PC-9 (cell line): Measurements from ENCODE around the gene JARID2. TPM values are rescaled to one million over a fixed set of nuclear protein-coding genes. Genes with fewer than 3 reads are reported as not detected.

Source experiments
- BruUV-seq: library from RNA; stranded (reverse); fragments of 400-500 nt; replicated peaks from 2 replicates; lab custom pipeline; 2021; lab: Mats Ljungman, UMichigan
- CTCF ChIA-PET: fragments of 300-600 bp; sonication (Branson Sonifier 250); formaldehyde crosslinking; loops from one replicate; lab custom pipeline; 2022; ENCODE audit warnings: antibody characterized with exemption; lab: Charles Lee
- POLR2A ChIA-PET: fragments of 300-600 bp; sonication (Branson Sonifier 250); formaldehyde crosslinking; loops from one replicate; lab custom pipeline; 2022; ENCODE audit warnings: antibody characterized with exemption; ENCODE audit not compliant: unreplicated experiment; lab: Charles Lee
- DNase-seq, 2 experiments: peaks; one replicate each; pipeline versions ENCODE4 v3.0.0 to v3.0.0-alpha.2; 2015 to 2022; ENCODE audit warnings: mixed read lengths in 1 of 2
- H2AFZ ChIP-seq: fragments of 200-600 bp; sonication (generic); 2 replicates; pipeline ENCODE4 v1.8.1; 2017; ENCODE audit warnings: antibody characterized with exemption
- H3F3A ChIP-seq: fragments of 200-600 bp; sonication (generic); 2 replicates; pipeline ENCODE4 v1.8.1; 2017; ENCODE audit warnings: antibody characterized with exemption, mild to moderate bottlenecking, low read depth; ENCODE audit not compliant: insufficient read depth
- H3K27ac ChIP-seq: fragments of 200-600 bp; sonication (generic); 2 replicates; pipeline ENCODE4 v1.6.1; 2016; ENCODE audit warnings: mixed run types
- H3K27me3 ChIP-seq: fragments of 200-600 bp; sonication (generic); 2 replicates; pipeline ENCODE4 v1.6.1; 2016; ENCODE audit warnings: low read depth, mixed run types; ENCODE audit not compliant: insufficient read depth
- H3K36me3 ChIP-seq: fragments of 200-600 bp; sonication (generic); 2 replicates; pipeline ENCODE4 v1.6.1; 2016; ENCODE audit warnings: low read depth, mixed run types
- H3K4me1 ChIP-seq: fragments of 200-600 bp; sonication (generic); replicated peaks from 2 replicates; pipeline ENCODE4 v1.6.1; 2016; ENCODE audit warnings: mixed run types; ENCODE audit not compliant: insufficient read depth
- H3K4me2 ChIP-seq: fragments of 200-600 bp; sonication (generic); 2 replicates; pipeline ENCODE4 v1.6.1; 2017; ENCODE audit warnings: mixed run types
- H3K4me3 ChIP-seq: fragments of 200-600 bp; sonication (generic); 2 replicates; pipeline ENCODE4 v1.6.1; 2016; ENCODE audit warnings: mixed run types
- H3K79me2 ChIP-seq: fragments of 200-600 bp; sonication (generic); 2 replicates; pipeline ENCODE4 v1.6.1; 2017; ENCODE audit warnings: low read depth, mixed run types
- H3K9me2 ChIP-seq: fragments of 200-600 bp; sonication (generic); 2 replicates; pipeline ENCODE4 v1.8.1; 2017; ENCODE audit warnings: mild to moderate bottlenecking; ENCODE audit not compliant: insufficient read depth
- H3K9me3 ChIP-seq: fragments of 200-600 bp; sonication (generic); 2 replicates; pipeline ENCODE4 v1.8.1; 2016; ENCODE audit warnings: low read depth; ENCODE audit not compliant: insufficient read depth
- H4K20me1 ChIP-seq: fragments of 200-600 bp; sonication (generic); 2 replicates; pipeline ENCODE4 v1.8.1; 2017; ENCODE audit not compliant: insufficient read depth
- CTCF ChIP-seq: fragments of 200-600 bp; sonication (generic); conservative IDR thresholded peaks from 2 replicates; pipeline ENCODE4 v1.6.1; 2017; ENCODE audit warnings: mixed run types, antibody characterized with exemption, mild to moderate bottlenecking, moderate library complexity
- EZH2 ChIP-seq: fragments of 200-600 bp; sonication (generic); IDR thresholded peaks from 2 replicates; pipeline ENCODE4 v1.8.0; 2017; ENCODE audit warnings: antibody characterized with exemption, low read depth
- intact Hi-C: fragments of 100-400 bp; cut with micrococcal nuclease; formaldehyde crosslinking; loops from one replicate; pipeline ENCODE4 v1.10.0; 2022; ENCODE audit not compliant: unreplicated experiment
- total RNA-seq: library from RNA; stranded (reverse); gene quantifications from 2 replicates; pipeline ENCODE4 v1.2.3, GENCODE V29; 2021

JARID2 gene
- total RNA-seq, 1 experiment from 2014 or later = 35.0 TPM

GRCh38 chr6:15325540-15325955 lies 79.7 kb downstream of the JARID2 start:
- H3K4me3 ChIP-seq = no peak overlapping the region
- BruUV-seq = no TSS peak
- ChIA-PET CTCF (no interaction called here), POLR2A (no interaction called here)
- H3K36me3 ChIP-seq = no peaks in the 10 kb centered on the region
- no peak overlapping the region for H3K4me2 ChIP-seq
- no peak overlapping the region for H3K27ac ChIP-seq
- H3K9me3 ChIP-seq = no peaks in the 10 kb centered on the region
- no peak for DNase-seq
- H4K20me1 ChIP-seq = peaks cover 32% of the 10 kb centered on the region
- peaks cover 99% of the 10 kb centered on the region for H3K79me2 ChIP-seq
- peaks cover 54% of the 10 kb centered on the region for H3K4me1 ChIP-seq
- peaks cover 15% of the 10 kb centered on the region; the same call in 1 of the 2 replicates for H3F3A ChIP-seq
- intact Hi-C loops = no loop called here
- H3K27me3 ChIP-seq = no peaks in the 10 kb centered on the region
- H3K9me2 ChIP-seq = no peaks in the 10 kb centered on the region
- TF ChIP-seq EZH2 (no peak), CTCF (no peak)
- no peak overlapping the region for H2AFZ ChIP-seq

- Histone ChIP-seq H3K4me1 (peaks cover 54% of the 10 kb centered on the region), H3F3A (peaks cover 15% of the 10 kb centered on the region; the same call in 1 of the 2 replicates), H3K79me2 (peaks cover 97% of the 10 kb centered on the region), H3K9me3 (no peaks in the 10 kb centered on the region), H3K9me2 (no peaks in the 10 kb centered on the region), H3K36me3 (no peaks in the 10 kb centered on the region), H2AFZ (no peak overlapping the region), H3K4me3 (no peak overlapping the region), H3K27me3 (no peaks in the 10 kb centered on the region), H4K20me1 (peaks cover 32% of the 10 kb centered on the region), H3K27ac (no peak overlapping the region), H3K4me2 (no peak overlapping the region)
- CTCF ChIA-PET = interaction anchor here (0.6 kb wide), 1 partner anchor 23 kb away, joined by 4 read pairs; no protein-coding TSS in a partner anchor
- BruUV-seq = no TSS peak
- POLR2A ChIA-PET = no interaction called here
- TF ChIP-seq CTCF = no peak
- TF ChIP-seq EZH2 = no peak
- no peak for DNase-seq
- intact Hi-C loops = no loop called here
These were observed 80.3 kb downstream of the JARID2 start for GRCh38 chr6:15326067-15326614.

GRCh38 chr6:15327271-15327670 lies 81.4 kb downstream of the JARID2 start:
- BruUV-seq = no TSS peak
- H3K4me1 ChIP-seq = peaks cover 51% of the 10 kb centered on the region
- intact Hi-C loops = no loop called here
- H3K4me2 ChIP-seq = no peak overlapping the region
- CTCF ChIA-PET = no interaction called here
- no peaks in the 10 kb centered on the region for H3K27me3 ChIP-seq
- H2AFZ ChIP-seq = no peak overlapping the region
- H3F3A ChIP-seq = peaks cover 21% of the 10 kb centered on the region; the same call in 1 of the 2 replicates
- H3K9me2 ChIP-seq = no peaks in the 10 kb centered on the region
- H3K4me3 ChIP-seq = no peak overlapping the region
- peaks cover 32% of the 10 kb centered on the region for H4K20me1 ChIP-seq
- DNase-seq = no peak
- no peaks in the 10 kb centered on the region for H3K9me3 ChIP-seq
- H3K27ac ChIP-seq = no peak overlapping the region
- H3K79me2 ChIP-seq = peaks cover 97% of the 10 kb centered on the region
- TF ChIP-seq EZH2 (no peak), CTCF (no peak)
- no peaks in the 10 kb centered on the region for H3K36me3 ChIP-seq
- POLR2A ChIA-PET = interaction anchor here (0.6 kb wide), 1 partner anchor 245 kb away, joined by 5 read pairs; no protein-coding TSS in a partner anchor
